Measurements from ENCODE around the gene ACTA2.

Gene ACTA2

GRCh38 chr10:88994019-88994418 lies 41.4 kb upstream of the ACTA2 start:
- no peak for DNase-seq

GRCh38 chr10:88992921-88993524 lies 40.5 kb upstream of the ACTA2 start:
- H3K4me1 ChIP-seq (ENCODE audit: low read length), result peaks cover 7% of the 10 kb centered on the region
- H2AFZ ChIP-seq (ENCODE audit: low read length), result no peak overlapping the region
- no peaks in the 10 kb centered on the region for H3K9me2 ChIP-seq (replicated peaks; ENCODE audit: insufficient read depth, low read length)
- H4K20me1 ChIP-seq (ENCODE audit: insufficient read depth, low read length), result no peaks in the 10 kb centered on the region
- H3K36me3 ChIP-seq (replicated peaks; ENCODE audit: insufficient read depth, low read length), result no peaks in the 10 kb centered on the region
- H3K79me2 ChIP-seq (ENCODE audit: low read length), result no peaks in the 10 kb centered on the region
- H3K9me3 ChIP-seq (replicated peaks; ENCODE audit: insufficient read depth, low read length), result no peaks in the 10 kb centered on the region
- TF ChIP-seq EZH2phosphoT487 (IDR thresholded peaks at IDR 0.05; ENCODE audit: low read length) (no peak), EZH2 (optimal IDR thresholded peaks at IDR 0.05; ENCODE audit: low read depth, low read length) (no peak), CTCF (IDR thresholded peaks at IDR 0.05; ENCODE audit: low read length) (no peak)
- no peak overlapping the region for H3K4me2 ChIP-seq (ENCODE audit: low read depth, low read length)
- H3K27me3 ChIP-seq (replicated peaks; ENCODE audit: insufficient read depth, low read length), result 0 out of 2 replicates have a peak, but pooled peaks cover 6% of the 10 kb centered on the region
- no peak for DNase-seq
- no peak overlapping the region for H3K4me3 ChIP-seq (ENCODE audit: low read length)
- H3K9ac ChIP-seq (ENCODE audit: low read length), result no peak overlapping the region
- no peak overlapping the region for H3K27ac ChIP-seq (ENCODE audit: low read length)
- H3F3A ChIP-seq (ENCODE audit: insufficient read depth, low read length), result peaks cover 16% of the 10 kb centered on the region

More at GRCh38 chr10:88994019-88994418, 41.4 kb upstream of the ACTA2 start:
- Histone ChIP-seq H3K36me3 (replicated peaks; ENCODE audit: insufficient read depth, low read length) (no peaks in the 10 kb centered on the region), H3K9ac (ENCODE audit: low read length) (no peak overlapping the region), H3F3A (ENCODE audit: insufficient read depth, low read length) (peaks cover 16% of the 10 kb centered on the region), H3K4me3 (ENCODE audit: low read length) (no peak overlapping the region), H3K27ac (ENCODE audit: low read length) (no peak overlapping the region), H3K9me2 (replicated peaks; ENCODE audit: insufficient read depth, low read length) (no peaks in the 10 kb centered on the region), H3K79me2 (ENCODE audit: low read length) (no peaks in the 10 kb centered on the region), H3K4me2 (ENCODE audit: low read depth, low read length) (no peak overlapping the region), H3K9me3 (replicated peaks; ENCODE audit: insufficient read depth, low read length) (no peaks in the 10 kb centered on the region), H2AFZ (ENCODE audit: low read length) (no peak overlapping the region), H3K4me1 (ENCODE audit: low read length) (peaks cover 7% of the 10 kb centered on the region; the same call in 1 of the 2 replicates), H4K20me1 (ENCODE audit: insufficient read depth, low read length) (no peaks in the 10 kb centered on the region), H3K27me3 (replicated peaks; ENCODE audit: insufficient read depth, low read length) (0 out of 2 replicates have a peak, but pooled peaks cover 6% of the 10 kb centered on the region)
- TF ChIP-seq EZH2 (optimal IDR thresholded peaks at IDR 0.05; ENCODE audit: low read depth, low read length) (no peak), CTCF (IDR thresholded peaks at IDR 0.05; ENCODE audit: low read length) (no peak), EZH2phosphoT487 (IDR thresholded peaks at IDR 0.05; ENCODE audit: low read length) (no peak)

GRCh38 chr10:88991899-88992320 lies 39.3 kb upstream of the ACTA2 start:
- Histone ChIP-seq H2AFZ (ENCODE audit: low read length) (peak overlapping the region; percentile 97), H3K4me3 (ENCODE audit: low read length) (peak overlapping the region; percentile 92), H3K27ac (ENCODE audit: low read length) (no peak overlapping the region; the same call in 1 of the 2 replicates), H3F3A (ENCODE audit: insufficient read depth, low read length) (peaks cover 16% of the 10 kb centered on the region), H3K27me3 (replicated peaks; ENCODE audit: insufficient read depth, low read length) (0 out of 2 replicates have a peak, but pooled peaks cover 6% of the 10 kb centered on the region), H3K9me2 (replicated peaks; ENCODE audit: insufficient read depth, low read length) (no peaks in the 10 kb centered on the region), H4K20me1 (ENCODE audit: insufficient read depth, low read length) (no peaks in the 10 kb centered on the region), H3K4me1 (ENCODE audit: low read length) (peaks cover 18% of the 10 kb centered on the region), H3K36me3 (replicated peaks; ENCODE audit: insufficient read depth, low read length) (no peaks in the 10 kb centered on the region), H3K79me2 (ENCODE audit: low read length) (no peaks in the 10 kb centered on the region), H3K9me3 (replicated peaks; ENCODE audit: insufficient read depth, low read length) (no peaks in the 10 kb centered on the region), H3K9ac (ENCODE audit: low read length) (peak overlapping the region; percentile 62; the same call in 1 of the 2 replicates), H3K4me2 (ENCODE audit: low read depth, low read length) (peak overlapping the region; percentile 52)
- no peak for TF ChIP-seq EZH2 (optimal IDR thresholded peaks at IDR 0.05; ENCODE audit: low read depth, low read length)
- no peak for TF ChIP-seq EZH2phosphoT487 (IDR thresholded peaks at IDR 0.05; ENCODE audit: low read length)
- no peak for TF ChIP-seq CTCF (IDR thresholded peaks at IDR 0.05; ENCODE audit: low read length)
- no peak for DNase-seq

Measured in MM.1S (cell line).